EH (cell line): Measurements from ENCODE around the gene RHBDF2.

Experiments
- DNase-seq: peaks from one replicate; pipeline ENCODE4 v3.0.0-alpha.2; 2015; ENCODE audit warnings: low read depth

The RHBDF2 gene

GRCh38 chr17:76501018-76501826 lies at the start of gene RHBDF2:
TSS of gene RHBDF2 (minus strand) at chr17:76501423. CDS start at chr17:76481524, 19,899 bp downstream.
- DNase-seq: peak; percentile 85

DNA sequence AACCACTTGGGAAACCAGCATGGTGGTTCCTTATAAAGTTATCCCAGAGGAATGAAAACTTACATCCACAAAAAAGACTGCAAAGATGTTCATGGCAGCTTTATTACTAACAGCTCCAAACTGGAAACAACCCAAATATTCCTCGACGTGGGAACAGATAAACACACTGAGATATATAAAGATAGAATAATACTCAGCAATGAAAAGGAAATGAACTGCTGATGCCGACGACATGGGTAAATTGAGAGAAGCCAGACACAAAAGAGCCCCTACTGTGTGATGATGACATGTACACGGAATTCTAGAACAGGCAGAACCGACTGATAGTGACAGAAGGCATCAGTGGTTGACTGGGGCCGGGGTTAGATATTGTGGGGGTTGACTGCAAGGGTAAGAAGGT lies 48.3 kb upstream of the RHBDF2 start:
- no peak for DNase-seq

DNA sequence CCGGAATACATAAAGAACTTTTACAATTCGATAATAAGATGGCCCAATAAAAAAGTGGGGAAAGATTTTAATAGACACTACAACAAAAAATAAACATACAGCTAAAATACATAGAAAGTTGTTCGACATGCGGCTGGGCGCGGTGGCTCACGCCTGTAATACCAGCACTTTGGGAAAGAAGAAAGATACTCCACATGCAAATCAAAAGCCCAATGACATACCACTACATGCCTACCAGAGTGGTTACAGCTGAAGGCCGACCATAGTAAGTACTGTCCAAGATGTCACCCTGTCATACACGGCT lies 47.9 kb upstream of the RHBDF2 start:
- no peak for DNase-seq

DNA sequence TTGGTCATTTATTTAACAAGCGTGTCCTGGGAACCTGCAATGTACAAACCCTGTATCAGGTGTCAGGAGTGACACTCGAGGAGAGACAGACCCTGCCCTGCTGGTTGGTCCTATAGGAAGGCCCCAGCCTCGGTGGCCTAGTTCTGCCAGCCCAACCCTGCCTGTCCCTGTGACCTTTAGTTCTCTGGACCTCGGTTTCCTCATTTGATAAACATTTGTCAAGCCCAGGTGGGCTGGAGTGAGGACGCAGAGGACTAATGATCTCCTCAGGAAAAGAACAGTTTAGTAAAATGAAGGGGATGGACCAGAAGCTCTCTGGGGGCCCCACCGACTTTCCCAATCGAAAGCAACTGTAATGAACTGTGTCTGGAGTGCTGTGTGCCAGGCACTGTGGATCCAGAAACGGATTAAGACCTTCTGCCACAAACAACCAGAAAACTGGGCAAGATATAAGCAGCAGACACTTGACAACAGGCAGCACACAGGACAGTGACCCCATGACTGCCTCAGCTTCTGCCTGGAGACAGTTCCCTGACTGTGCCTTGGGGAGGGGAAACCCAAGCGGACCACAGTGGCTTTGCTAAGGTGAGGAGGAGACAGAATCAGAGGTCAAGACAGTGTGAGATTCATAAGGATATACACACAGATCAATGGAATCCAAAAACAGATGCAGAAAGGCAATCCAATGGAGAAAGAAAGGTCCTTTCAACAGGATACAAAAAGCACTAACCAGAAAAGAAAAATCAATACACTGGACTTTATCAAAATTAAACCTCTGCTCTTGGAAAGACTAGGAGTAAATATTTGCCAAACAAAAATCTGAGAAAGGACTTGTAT lies 47.4 kb upstream of the RHBDF2 start:
- DNase-seq: no peak

- DNase-seq: no peak
Observed at GRCh38 chr17:76547642-76548202, 46.5 kb upstream of the RHBDF2 start.

DNA sequence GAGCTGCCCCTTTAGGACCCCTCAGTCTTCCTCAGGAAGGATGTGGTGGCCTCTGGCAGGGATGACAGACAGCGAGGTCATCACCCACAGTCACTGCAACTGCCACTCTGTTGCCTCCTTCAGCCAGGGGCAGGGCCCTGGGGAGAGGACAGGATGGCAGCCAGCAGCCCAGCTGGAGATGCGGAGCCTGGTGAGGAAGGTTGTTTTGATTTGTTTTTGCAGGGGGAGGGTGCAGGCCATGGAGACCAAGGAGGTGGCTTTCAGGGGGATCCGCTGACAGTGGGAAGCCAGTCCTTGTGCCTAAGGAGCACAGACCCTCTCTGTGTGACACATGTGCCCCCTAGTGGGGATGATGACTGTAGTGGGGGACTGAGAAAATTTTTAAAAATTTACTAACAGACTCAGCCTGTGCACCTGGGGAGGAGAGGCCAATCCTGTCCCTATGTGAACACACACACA lies 46.0 kb upstream of the RHBDF2 start:
- DNase-seq: peak; percentile 79

DNA sequence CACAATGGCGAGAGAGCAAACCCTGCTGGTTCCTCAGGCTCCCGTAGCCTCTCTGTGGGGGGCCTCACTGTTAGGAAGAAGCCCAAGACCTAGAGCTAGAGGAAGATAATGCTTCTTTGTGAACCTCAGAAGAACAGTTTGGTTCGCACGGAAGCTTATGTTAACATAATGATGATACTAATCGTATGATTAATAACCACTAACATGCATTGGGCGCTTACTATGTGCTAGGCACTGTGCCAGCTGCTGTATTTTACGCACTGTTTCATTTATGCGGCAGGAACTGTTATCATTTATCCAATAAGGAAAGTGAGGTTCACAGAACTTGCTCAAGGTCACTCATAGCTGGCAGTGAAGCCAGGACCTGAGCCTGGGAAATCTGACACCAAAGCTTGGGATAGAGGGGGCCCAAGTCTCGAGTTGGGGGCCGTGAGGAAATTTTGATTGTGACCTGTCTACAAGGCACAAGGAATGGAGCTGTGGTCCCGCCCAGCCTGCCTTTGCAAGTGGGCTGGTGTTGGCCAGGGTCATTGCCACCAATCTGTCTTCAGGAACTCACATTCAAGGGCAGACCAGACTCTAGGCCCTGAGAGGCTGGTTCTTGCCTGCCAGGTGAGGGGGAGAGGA lies 45.4 kb upstream of the RHBDF2 start:
- DNase-seq: peak; percentile 96

- DNase-seq: no peak
Observed at GRCh38 chr17:76545918-76546555, 44.8 kb upstream of the RHBDF2 start.

GRCh38 chr17:76544546-76545365 lies 43.5 kb upstream of the RHBDF2 start:
- no peak for DNase-seq

DNA sequence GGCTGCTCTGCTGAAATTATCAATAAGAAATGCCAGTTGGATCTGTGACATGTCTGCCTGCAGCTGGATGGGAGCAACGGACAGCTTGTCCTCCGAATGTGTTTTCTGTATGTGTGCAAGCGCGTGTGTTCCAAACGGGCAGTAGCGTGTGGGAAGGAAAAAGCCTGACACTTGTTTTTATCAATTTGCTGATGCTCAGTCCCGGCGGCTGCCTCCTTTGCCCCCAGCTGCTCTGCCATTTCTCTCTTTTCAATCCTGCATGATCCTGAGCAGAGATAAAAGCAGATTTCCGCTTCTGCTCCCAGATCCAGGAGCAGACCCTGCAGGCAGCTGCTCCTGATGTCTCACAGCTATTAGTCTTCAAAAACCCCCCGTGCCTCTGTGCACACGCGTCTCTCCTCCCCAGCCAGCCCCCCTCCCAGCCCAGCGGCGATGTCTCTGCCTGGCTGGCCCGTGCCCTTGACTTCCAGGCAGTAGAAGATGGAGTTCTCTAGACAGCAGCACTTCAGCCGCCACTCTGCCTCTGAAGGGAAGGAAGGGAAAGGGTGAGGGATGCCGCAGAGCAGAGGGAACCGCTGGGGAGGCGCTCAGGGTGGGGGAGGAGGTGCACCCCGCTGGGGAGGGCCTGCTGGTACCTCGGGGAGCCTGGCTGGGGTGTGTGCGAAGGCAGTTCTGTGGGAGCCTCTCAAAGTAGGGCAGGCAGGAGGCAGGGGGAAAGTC lies 42.8 kb upstream of the RHBDF2 start:
- DNase-seq: no peak

GRCh38 chr17:76543482-76543825 lies 42.2 kb upstream of the RHBDF2 start:
- DNase-seq: no peak

DNA sequence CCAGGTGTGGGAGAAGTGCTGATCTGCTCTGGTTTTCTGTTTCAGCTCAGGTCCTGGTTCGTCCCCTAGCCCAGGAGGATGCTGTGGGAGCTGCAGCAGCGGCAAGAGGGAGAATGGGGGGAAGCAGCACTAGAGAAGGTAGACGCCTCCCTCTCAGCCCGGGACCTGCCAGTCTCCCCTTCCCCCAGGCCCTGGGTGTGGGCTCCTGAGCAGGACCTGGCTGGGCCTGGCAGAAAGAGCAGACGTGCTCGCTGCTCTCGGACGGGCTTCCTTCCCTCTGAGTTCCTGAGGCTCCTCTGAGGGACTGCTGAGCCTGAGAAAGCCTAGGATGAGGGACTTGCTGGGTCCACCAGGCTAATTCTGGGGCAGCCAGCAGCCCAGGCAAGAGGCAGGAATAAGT lies 41.8 kb upstream of the RHBDF2 start:
- DNase-seq: no peak

DNA sequence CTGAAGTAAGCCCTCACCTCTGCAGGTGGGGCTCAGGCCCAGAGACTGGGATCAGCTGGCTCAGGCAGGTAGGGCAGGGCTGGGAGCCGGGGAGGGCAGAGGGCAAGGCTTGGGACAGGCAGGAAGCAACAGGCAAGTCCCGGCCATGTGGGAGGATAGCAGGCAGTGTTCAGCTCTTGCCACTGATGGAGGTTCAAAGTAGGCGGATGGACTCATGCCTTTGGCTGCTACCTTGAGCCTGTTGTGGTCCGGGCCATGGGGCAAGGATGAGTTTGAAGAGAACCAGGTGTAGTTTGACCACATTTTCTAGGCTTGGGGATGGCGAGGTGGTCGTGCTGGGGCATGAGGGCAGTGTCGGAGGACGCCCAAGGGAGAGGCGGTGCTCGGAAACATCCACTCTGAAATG lies 41.3 kb upstream of the RHBDF2 start:
- no peak for DNase-seq

GRCh38 chr17:76541739-76542454 lies 40.7 kb upstream of the RHBDF2 start:
- DNase-seq: no peak

GRCh38 chr17:76540381-76541300 lies 39.4 kb upstream of the RHBDF2 start:
- DNase-seq: peak; percentile 96

DNA sequence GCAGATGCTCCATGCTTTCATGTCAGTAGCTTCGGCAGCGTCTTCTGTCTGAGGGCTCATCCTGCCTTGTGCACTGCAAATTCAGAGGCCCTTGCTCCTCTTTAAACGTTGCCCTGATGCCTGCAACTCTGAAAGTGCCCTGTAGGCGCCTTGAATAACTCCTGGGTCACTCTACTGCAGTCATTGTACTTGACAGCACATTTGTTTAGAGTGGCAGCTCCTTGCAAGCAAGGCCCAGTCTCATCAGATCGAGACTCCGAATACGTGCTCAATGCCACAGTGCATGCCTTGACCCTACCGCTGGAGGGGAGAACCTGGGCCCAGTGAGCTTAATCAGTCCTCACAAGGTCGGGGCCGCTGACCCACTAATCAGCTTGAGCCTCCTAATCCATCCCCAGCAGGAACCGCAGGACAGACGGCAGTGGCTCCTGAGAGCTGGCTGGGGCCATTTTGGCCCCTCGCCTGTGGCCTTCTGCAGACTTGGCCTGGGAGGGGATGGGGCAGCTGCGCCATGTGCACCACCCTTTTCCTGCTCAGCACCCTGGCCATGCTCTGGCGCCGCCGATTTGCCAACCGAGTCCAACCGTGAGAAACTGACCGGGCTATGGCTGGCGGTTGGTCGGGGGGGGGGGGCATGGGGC lies 38.5 kb upstream of the RHBDF2 start, which contains the start of gene PRCD:
Gene PRCD, plus strand, starts transcription at position 414 of the 641 bp plus-strand sequence. Its CDS starts 98 bp downstream, at position 512.
- no peak for DNase-seq

DNA sequence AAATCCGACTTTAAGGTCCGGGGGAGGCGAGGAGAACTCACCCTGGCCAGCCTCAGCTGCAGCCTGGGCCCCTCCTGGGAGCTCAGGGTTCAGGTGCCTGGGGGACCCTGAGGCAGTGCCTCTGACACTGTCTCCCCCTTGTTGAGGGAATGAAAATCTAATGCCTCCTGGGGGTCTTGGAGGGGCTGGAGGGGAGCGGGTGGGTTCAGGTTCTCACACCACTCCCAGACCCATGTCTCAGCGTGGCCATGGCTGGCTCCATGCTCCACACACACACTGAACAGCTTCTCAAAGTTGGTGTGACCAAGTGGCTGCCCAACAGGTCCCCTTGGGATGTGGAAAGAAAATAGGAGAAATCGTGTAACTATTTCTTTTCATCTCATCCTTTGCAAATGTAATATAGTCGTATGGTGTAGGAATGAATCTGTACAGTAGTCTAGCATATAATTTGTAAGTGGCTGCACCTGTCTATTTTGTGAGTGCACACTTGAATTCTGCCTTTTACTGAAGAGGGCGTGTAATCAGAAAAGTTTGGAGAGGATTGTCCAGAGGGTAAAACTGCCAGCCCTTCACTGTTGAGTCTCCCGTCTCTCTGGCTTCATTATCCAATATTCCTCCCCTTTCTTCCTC lies 37.8 kb upstream of the RHBDF2 start:
- DNase-seq: no peak
